Measurements from ENCODE around the gene PPARG. TPM values are rescaled to one million over a fixed set of nuclear protein-coding genes. Genes with fewer than 3 reads are reported as not detected.

The PPARG gene
- not detected in 2 replicates for total RNA-seq (2013; cell fraction: nucleolus; rRNA removed)
- 0.11 TPM in 1 of 2 replicates, not detected in the other for total RNA-seq (2014; rRNA removed)
- total RNA-seq (2014; rRNA removed; fragmentation: Illumina TruSeq; extraction: Trizol), result not detected in 2 replicates
- 0.15 and 0.16 TPM in 2 replicates for total RNA-seq (2021)
- not detected for polyA plus RNA-seq (2011; ENCODE audit: low read depth)
- 0.86 and 0.91 TPM in 2 replicates for polyA plus RNA-seq (2011; rRNA removed)
- 0.39 and 0.47 TPM in 2 replicates for polyA plus RNA-seq (2011; cell fraction: cytosol; rRNA removed)
- polyA plus RNA-seq (2011; cell fraction: nucleus; rRNA removed), result 0.22 and 0.41 TPM in 2 replicates
- polyA plus RNA-seq (2012), result 0.10 and 0.11 TPM in 2 replicates
- polyA plus RNA-seq (2014; fragmentation: Illumina TruSeq; extraction: Trizol), result 0.06 TPM in 1 of 2 replicates, not detected in the other
- not detected for polyA plus RNA-seq (2014; fragmentation: Nextera tagmentation; extraction: Ambion mirVana)
- not detected in 2 replicates for polyA plus RNA-seq (2014; rRNA removed)
- under 1 TPM in 1 of 2 experiments, not detected in 1; 0.12 TPM for polyA plus RNA-seq (2016; fragmentation: Nextera tagmentation; extraction: Ambion mirVana)
- polyA minus RNA-seq (2011; rRNA and poly(A)+ RNA removed), result 1.2 and 2.2 TPM in 2 replicates
- polyA minus RNA-seq (2011; cell fraction: cytosol; rRNA and poly(A)+ RNA removed), result 0.62 and 1.2 TPM in 2 replicates
- 0.60 and 1.6 TPM in 2 replicates for polyA minus RNA-seq (2011; cell fraction: nucleus; rRNA and poly(A)+ RNA removed)
- Bru-seq, nascent RNA, result percentile 19 among the genes with signal in this experiment
- percentile 18 among the genes with signal in this experiment for BruChase-seq, experiment 1, labeled RNA remaining after a 6-hour chase
- percentile 14 among the genes with signal in this experiment for BruChase-seq, experiment 2, labeled RNA remaining after a 2-hour chase
- long read RNA-seq, experiment 1, partial matches to known transcripts, result 0 of 1 reads
- long read RNA-seq, experiment 1, other reads (novel, unspliced or antisense), result 1 of 1 reads
- long read RNA-seq, experiment 2, partial matches to known transcripts, result 0 of 4 reads
- long read RNA-seq, experiment 2, other reads (novel, unspliced or antisense), result 1 of 4 reads

DNA sequence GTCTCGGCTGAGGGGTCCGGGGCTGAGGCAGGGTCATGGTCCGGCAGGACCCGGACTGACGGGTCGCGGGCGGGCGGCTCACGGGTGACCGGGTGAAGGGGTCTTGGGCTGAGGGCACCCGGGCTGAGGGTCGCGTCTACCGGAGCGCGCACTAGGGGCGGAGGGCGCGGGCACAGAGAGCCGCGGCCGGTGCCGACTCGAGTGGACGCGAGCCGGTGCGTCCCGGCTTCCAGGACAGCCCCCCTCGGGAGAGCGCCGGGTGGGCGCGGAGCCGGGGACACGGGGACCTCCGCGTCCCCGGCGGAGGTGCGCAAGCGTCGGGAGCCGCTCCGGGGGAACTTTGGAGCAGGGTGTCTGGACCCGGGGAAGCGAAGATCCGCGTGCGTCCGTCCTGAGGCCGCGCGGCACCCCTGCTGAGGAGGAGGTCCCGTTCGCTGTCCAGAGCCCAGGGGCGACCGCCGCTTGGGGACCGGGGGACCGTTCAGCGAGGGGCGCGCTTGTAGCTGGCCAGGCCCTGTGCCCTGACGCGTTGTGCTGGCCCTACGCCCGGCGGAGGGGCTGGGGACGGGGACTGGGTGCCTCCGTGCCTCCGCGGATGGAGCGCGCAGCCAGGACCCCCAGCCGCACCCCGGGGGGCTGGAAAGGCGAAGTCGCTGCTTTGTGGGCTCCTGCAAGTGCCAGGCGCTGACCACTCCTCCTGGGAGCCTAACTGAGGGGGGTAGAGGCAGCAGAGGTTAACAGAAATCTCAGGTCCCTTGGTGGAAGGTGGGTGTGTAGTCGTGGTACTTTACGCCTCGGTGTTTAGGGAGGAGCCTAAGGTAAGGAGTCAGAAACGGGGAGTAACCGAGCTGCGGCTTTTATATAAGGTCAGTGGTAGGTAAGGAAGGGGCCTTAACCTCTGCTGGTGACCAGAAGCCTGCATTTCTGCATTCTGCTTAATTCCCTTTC lies at the start of gene PPARG:
Gene PPARG (plus strand): TSS at position 889 of the 948 bp plus-strand sequence. CDS start 90,642 bp downstream, outside the sequence.
- RAD21 ChIA-PET (ENCODE audit: unreplicated experiment), result no interaction called here
- H3K9ac ChIP-seq (ENCODE audit: control insufficient read depth, insufficient read depth, low read length), result no peak within 1 kb of the TSS
- H3K4me2 ChIP-seq (ENCODE audit: control insufficient read depth, insufficient read depth), result 0 out of 2 replicates have a peak within 1 kb of the TSS, but pooled peaks have one; percentile 3
- H3K9me3 ChIP-seq (replicated peaks; ENCODE audit: control insufficient read depth, insufficient read depth, low read length), result no peaks in the 10 kb centered on the region
- SMC1A ChIA-PET (ENCODE audit: uncharacterized antibody, unreplicated experiment), result no interaction called here
- H3K4me1 ChIP-seq (ENCODE audit: control insufficient read depth, insufficient read depth, low read length), result no peaks in the 10 kb centered on the region
- no peak within 1 kb of the TSS for H3K4me3 ChIP-seq
- no peaks in the 10 kb centered on the region for H3K36me3 ChIP-seq (ENCODE audit: control insufficient read depth in 2 of 2, insufficient read depth in 2 of 2, low read length in 1 of 2)
- no peak within 1 kb of the TSS for H2AFZ ChIP-seq (ENCODE audit: control insufficient read depth, low read depth, low read length)
- CTCF ChIA-PET, result no interaction called here
- ATAC-seq (peak; percentile 80), FAIRE-seq (no peak), DNase-seq (ENCODE audit: low read depth, low spot score) (no peak)
- intact Hi-C loops (cut with micrococcal nuclease; ENCODE audit: unreplicated experiment) (no loop called here), in situ Hi-C loops (cut with MboI) (no loop called here)
- POLR2A ChIA-PET, result no interaction called here
- no TSS peak for BruUV-seq (replicated peaks)
- TF ChIP-seq HDAC2 (IDR thresholded peaks at IDR 0.05) (no peak), EZH2 (IDR thresholded peaks at IDR 0.05; ENCODE audit: borderline replicate concordance, control insufficient read depth, low read depth, low read length) (no peak), HDAC6 (IDR thresholded peaks at IDR 0.05; ENCODE audit: unreplicated experiment) (peak; percentile 69), NFXL1 (IDR thresholded peaks at IDR 0.05; ENCODE audit: borderline replicate concordance) (no peak), SPI1 (IDR thresholded peaks at IDR 0.05; ENCODE audit: borderline replicate concordance, insufficient read depth, low read depth, low read length) (no peak)
- 8% methylated on average over 80 of the region's 87 CpGs for WGBS (ENCODE audit: insufficient coverage, insufficient replicate concordance, low lambda C conversion rate, missing lambda C conversion rate)
- H4K20me1 ChIP-seq (ENCODE audit: control insufficient read depth, insufficient read depth), result no peaks in the 10 kb centered on the region
- peaks cover 9 to 12% of the 10 kb centered on the region in 2 experiments for H3K27me3 ChIP-seq (replicated peaks in 1 of 2; ENCODE audit: control insufficient read depth in 2 of 2, insufficient read depth in 2 of 2, low read length in 1 of 2)
- no peaks in the 10 kb centered on the region for H3K79me2 ChIP-seq (ENCODE audit: control insufficient read depth, insufficient read depth, low read length)
- H3K27ac ChIP-seq (ENCODE audit: control insufficient read depth, insufficient read depth), result no peak within 1 kb of the TSS
